ENCODE data around the gene SLC4A11.

Gene SLC4A11

GRCh38 chr20:3245711-3246110 lies 6.7 kb upstream of the SLC4A11 start:
- DNase-seq = no peak

- DNase-seq = no peak
Observed at GRCh38 chr20:3245156-3245555, 6.2 kb upstream of the SLC4A11 start.

- no peak for DNase-seq
Observed at GRCh38 chr20:3244613-3245012, 5.6 kb upstream of the SLC4A11 start.

GRCh38 chr20:3243718-3244358 lies 4.8 kb upstream of the SLC4A11 start:
- DNase-seq = no peak

- DNase-seq = no peak
Observed at GRCh38 chr20:3242172-3242692, 3.2 kb upstream of the SLC4A11 start.

- DNase-seq = no peak
Observed at GRCh38 chr20:3240776-3241363, 1.9 kb upstream of the SLC4A11 start.

GRCh38 chr20:3239867-3240775 lies 1.1 kb upstream of the SLC4A11 start:
- no peak for DNase-seq

- DNase-seq = peak; percentile 46
Observed at GRCh38 chr20:3238616-3239025, 369 bp downstream of the SLC4A11 start.

GRCh38 chr20:3237958-3238615 lies 903 bp downstream of the SLC4A11 start:
- DNase-seq = no peak

GRCh38 chr20:3237011-3237957 lies 1.7 kb downstream of the SLC4A11 start:
- no peak for DNase-seq

- no peak for DNase-seq
Observed at GRCh38 chr20:3235666-3236324, 3.2 kb downstream of the SLC4A11 start.

- no peak for DNase-seq
Observed at GRCh38 chr20:3233991-3234498, 4.9 kb downstream of the SLC4A11 start.

- DNase-seq = no peak
Observed at GRCh38 chr20:3233131-3233990, 5.6 kb downstream of the SLC4A11 start.

GRCh38 chr20:3231889-3232588 lies 7.0 kb downstream of the SLC4A11 start:
- DNase-seq = no peak

- DNase-seq = no peak
Observed at GRCh38 chr20:3231116-3231515, 7.9 kb downstream of the SLC4A11 start.

- DNase-seq = no peak
Observed at GRCh38 chr20:3229798-3230197, 9.2 kb downstream of the SLC4A11 start.

GRCh38 chr20:3229158-3229557 lies 9.8 kb downstream of the SLC4A11 start:
- no peak for DNase-seq

- no peak for DNase-seq
Observed at GRCh38 chr20:3228750-3229032, 10.3 kb downstream of the SLC4A11 start.

- no peak for DNase-seq
Observed at GRCh38 chr20:3227936-3228749, 10.8 kb downstream of the SLC4A11 start.
